Dedifferentiated amniotic fluid mesenchymal stem cell (primary cell): ENCODE data around the gene CRADD.
"Not testable (repeated sequence)": the region's sequence is repeated elsewhere in the genome, so short reads cannot be mapped to it uniquely, and the experiment has no call there.

Experiments
- DNase-seq: peaks from one replicate; pipeline ENCODE4 v3.0.0-alpha.2; 2016; ENCODE audit errors: extremely low spot score

CRADD gene

DNA sequence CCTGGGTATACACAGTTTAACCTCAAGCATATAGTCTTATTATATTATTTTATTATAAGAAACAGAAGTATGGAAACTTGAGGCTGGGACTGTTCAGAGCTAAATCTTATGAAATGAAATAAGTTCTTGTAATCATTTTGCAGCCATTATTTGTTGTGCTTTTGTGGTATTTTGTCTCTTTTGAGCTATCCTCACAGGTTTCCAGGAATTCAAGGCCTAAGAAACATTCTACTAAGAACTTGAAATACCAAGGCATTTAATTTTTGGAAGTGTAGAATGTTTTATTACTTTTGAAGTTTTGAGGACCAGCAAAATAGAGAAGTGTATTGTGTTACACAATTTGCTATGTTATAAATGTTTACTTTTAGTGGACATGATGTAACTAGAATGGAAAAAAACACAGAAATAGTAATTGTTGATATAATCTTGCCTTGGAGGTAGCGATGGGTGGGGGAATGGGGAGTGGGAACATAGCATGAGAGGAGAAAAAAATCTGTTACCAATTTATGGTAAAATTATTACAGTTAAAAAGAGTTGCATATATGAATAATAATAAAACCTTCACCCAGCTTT, 81.7 kb downstream of the CRADD start:
- DNase-seq, result no peak

DNA sequence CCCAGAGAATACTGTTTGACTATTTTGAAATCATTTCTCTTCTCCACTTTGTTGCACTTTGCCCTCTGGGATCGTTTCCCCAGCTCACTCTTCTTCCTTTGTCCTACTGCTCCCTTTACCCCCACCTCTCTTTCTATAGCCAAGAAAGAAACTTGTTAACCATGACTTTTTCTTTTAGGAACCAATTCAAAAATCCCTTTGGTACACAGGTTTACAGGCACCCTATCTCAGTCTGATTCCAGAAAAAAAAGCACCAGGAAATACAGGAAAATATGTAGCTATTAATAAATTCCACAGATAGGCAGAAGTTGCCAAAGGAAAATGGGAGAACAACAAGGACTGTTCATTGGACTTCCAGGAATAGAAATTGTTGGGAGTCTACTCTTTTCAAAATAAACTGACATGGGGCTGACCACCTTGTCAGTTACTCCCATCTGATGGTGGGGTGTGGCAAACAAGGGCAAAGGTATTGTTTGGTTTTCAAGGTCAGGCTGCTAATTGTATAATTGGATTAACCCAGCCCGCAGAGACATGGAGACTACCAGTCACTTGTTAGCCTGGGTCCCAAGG, 82.4 kb downstream of the CRADD start:
- DNase-seq, result no peak

GRCh38 chr12:93760275-93760875, 83.2 kb downstream of the CRADD start:
- DNase-seq, result no peak

- no peak for DNase-seq
These were observed 85.0 kb downstream of the CRADD start for GRCh38 chr12:93762059-93762719.

DNA sequence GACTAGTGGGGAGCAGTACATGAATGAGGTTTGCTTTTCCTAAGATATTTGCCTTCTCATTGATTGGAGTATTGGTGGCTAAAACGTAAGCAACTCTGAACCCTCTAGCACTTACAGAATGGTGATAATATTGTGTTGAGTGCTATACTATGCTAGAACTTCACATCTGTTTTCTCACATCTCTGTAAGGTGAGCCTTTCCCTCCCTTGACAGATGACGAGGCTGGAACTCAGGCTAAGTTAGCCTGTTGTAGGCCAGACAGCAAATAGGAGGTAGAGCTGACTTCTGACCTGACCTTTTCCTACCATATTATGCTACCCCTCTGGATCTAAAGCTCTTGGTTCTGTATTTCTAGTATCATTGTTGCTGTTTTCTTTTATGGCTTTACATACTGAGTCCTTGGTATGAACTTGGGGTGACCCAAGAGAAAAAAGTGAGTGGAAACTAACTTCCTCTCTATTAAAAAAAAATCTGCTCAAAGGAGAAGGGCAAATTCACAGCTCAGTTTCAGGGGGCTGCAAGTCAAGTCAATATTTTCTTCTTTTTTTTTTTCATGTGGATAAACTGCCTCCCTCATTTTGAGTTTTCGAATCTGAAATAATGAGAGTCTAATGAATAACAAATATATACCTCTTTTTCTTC, 85.9 kb downstream of the CRADD start:
- DNase-seq, result no peak

DNA sequence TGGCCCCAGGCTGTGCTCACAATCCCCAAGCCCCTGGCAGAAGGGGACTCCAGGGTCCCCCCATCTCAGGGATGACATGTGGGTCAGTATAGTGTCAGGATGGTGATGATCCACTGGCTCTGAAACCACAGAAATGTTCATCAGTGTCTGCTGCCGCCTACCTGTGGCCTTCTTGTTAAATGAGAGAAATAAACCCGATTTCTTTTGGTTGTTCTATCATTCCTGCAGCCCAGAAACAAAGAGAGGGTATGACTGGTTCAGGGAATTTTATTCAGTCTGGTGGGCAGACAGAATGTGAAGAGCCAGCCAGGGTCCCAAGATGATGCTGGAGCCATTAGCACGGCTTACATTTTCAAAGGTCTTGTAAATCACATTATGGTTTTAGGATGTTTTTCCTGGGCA, 86.6 kb downstream of the CRADD start:
- DNase-seq, result no peak

DNA sequence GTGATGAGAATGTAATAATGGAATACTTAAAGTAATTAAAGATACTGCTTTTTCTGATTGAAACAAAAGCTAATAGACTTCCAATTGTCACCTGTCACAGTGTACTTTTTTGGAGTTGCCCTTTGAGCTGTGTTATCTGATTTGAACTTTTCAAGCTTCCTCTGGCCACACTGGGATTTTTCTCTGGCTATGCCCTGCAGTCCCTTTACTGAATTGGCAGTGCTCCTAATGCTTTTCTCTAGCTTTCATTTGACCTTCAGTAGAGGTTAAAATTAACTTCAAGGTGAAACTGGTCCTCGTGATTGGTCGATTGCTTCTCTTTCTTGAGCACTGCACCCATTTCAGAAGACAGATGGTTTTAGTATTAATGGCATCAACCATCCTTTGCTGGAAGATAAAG, 89.2 kb downstream of the CRADD start:
- no peak for DNase-seq

DNA sequence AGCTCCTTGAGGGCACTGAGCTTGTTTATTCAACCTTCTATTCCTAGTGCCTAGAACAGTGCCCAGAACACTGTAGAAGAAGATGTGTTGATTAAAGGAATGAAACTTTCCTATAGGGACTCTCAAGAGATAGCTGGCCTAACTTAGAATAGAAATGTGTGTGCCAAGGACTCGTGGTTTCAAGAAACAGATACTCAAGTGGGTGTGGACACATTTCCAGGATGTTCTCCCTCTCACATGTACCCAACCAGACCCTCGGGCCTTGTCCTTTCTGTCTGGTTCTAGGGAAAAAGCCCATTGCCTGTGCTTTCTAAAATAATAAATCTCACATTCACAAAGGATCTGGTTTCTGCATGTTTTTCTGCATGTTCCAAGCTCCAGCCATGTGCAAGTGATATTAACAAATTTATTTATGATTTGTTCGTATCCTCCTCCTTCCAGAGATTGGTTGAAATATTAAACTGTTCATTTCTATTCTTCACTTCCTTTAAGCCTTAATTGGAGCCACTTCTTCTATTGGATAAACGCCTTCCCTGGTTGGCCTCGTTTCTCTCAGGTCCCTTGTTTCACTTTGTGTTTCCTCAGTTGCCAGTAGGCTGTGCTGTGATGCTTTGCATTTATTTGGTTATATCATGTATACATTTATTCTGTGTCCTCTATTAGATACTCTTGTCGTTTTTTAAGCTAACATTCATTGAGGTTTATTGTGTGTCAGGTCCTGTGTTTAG, 89.8 kb downstream of the CRADD start:
- peak; percentile 79 for DNase-seq

- DNase-seq, result no peak
These were observed 90.3 kb downstream of the CRADD start for GRCh38 chr12:93767524-93767863.

GRCh38 chr12:93772003-93772700, 95.0 kb downstream of the CRADD start:
- no peak for DNase-seq

DNA sequence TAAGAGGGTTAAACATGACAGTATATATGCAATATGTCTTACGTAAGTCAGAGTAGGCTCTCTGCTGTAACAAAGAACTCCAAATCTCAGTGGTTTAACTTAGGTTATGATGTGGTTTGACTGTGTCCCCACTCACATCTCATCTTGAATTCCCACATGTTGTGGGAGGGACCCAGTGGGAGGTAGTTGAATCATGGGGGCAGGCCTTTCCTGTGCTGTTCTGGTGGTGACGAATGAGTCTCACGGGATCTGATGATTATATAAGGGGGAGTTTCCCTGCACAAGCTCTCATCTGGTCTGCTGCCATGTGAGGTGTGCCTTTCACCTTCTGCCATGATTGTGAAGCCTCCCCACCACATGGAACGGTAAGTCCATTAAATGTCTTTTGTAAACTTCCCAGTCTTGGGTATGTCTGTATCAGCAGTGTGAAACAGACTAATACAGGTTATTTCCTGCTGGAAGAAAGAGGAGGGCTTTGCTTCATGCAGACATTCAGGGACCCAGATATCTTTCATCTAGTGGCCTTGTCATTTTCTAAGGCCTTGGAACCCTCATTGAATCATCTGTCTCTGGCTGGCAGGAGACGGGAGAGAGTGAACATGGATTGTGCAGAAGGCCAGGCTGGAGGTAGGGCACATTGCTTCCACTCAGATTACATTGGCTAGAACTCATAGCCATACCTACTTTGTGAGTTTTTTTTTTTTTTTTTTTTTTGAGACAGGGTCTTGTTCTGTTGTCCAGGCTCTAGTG, 96.1 kb downstream of the CRADD start:
- no peak for DNase-seq

GRCh38 chr12:93776581-93777018, 99.4 kb downstream of the CRADD start:
- peak; percentile 82 for DNase-seq

DNA sequence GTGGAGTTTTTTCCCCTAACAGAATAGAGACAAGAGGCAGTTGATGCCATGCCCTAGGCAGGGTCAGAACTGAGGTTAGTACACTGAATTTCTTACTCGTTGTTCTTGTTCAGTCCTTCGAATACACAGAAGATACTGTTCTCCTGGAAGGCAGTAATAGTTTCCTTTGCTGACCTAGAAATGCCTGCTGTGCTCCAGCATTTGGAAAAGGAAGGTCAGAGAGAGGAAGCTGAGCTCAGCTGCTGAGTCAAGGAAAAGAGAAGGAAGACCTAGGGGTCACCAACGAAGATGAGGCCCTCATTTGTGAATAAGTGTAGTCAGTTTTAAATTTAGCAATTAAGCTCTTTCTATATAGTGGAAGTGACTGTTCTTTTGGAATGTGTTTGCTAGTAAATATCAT, 100.1 kb downstream of the CRADD start:
- peak; percentile 18 for DNase-seq

DNA sequence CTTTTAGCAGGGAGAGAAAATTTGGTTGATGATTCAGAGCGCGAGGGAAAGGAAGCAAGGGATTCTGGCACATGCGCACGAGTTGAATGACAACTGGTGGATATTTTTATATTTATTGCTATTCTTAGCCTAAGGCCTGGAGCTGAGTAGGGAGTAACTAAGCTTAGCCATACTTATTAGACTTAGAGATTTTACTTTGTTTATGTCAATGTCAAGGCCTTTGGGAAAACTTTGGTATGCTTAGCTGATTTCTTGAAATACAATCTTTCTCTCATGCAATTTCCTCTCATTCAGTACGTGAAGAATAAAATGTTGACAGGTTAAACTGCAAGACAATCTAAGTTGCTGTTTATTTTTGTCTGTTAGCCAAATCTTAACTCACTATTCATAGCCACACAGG, 101.1 kb downstream of the CRADD start:
- DNase-seq, result peak; percentile 95

- DNase-seq, result no peak
These were observed 101.6 kb downstream of the CRADD start for GRCh38 chr12:93778766-93779165.

- no peak for DNase-seq
These were observed 103.0 kb downstream of the CRADD start for GRCh38 chr12:93780101-93780641.

DNA sequence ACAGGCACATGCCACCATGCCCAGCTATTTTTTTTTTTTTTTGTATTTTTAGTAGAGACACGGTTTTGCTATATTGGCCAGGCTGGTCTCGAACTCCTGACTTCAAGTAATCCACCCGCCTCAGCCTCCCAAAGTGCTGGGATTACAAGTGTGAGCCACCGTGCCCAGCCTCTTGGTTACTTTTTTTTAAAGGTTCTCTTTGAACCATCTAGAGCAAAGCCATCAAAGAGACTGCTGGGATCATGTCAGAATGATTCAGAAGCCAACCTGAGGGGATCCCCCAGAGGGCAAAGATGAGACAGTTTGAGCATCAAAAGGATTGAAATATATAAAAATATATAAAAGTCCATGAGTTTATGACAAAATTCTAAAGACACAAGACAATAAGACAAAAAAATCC, 103.7 kb downstream of the CRADD start:
- not testable (repeated sequence) for DNase-seq

GRCh38 chr12:93781961-93782360, 104.8 kb downstream of the CRADD start:
- not testable (repeated sequence) for DNase-seq

- DNase-seq, result no peak
These were observed 105.7 kb downstream of the CRADD start for GRCh38 chr12:93782853-93783252.

DNA sequence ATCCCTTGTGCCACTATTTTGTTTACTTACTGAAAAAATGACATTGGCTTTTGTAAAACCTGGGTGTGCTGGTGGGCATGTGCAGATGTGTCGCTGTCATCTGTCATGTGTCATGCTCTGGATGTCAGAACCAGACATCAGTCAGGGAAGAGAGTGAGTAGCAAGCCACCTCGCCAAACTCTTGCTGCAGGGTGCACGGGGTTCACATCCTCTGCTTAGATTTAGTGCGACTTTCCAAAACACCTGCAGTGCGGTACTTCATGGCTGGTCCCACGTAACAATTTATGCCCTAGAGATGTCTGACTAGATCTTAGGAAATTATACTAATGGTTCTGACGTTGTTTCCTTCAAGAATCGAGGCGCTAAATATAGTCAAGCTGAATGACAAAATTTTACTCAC, 106.7 kb downstream of the CRADD start:
- no peak for DNase-seq
